NCI-H774 (cell line): ENCODE measurements around the gene OR5K2.

Experiments used
- DNase-seq: peaks from one replicate; lab custom pipeline; 2025; lab: John Stamatoyannopoulos, UW

Gene OR5K2

DNA sequence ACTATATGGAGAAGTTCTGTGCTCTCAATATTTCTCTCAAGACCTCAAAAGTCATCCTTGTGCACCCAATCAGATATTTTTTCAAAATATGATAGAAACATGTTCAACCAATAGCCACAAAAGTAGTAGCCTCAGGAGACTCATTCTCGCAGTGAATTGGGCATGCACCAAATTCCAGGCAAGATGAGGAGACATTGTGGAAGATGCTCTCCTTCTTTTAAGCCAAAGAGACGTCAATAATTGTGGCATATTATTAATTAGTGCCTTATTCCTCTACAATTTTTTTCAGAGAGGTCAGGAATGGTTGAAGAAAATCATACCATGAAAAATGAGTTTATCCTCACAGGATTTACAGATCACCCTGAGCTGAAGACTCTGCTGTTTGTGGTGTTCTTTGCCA is at the start of gene OR5K2:
TSS of gene OR5K2 (plus strand) at position 301 of the 400 bp plus-strand sequence. CDS start at position 301, 0 bp downstream.
- DNase-seq: no peak

DNA sequence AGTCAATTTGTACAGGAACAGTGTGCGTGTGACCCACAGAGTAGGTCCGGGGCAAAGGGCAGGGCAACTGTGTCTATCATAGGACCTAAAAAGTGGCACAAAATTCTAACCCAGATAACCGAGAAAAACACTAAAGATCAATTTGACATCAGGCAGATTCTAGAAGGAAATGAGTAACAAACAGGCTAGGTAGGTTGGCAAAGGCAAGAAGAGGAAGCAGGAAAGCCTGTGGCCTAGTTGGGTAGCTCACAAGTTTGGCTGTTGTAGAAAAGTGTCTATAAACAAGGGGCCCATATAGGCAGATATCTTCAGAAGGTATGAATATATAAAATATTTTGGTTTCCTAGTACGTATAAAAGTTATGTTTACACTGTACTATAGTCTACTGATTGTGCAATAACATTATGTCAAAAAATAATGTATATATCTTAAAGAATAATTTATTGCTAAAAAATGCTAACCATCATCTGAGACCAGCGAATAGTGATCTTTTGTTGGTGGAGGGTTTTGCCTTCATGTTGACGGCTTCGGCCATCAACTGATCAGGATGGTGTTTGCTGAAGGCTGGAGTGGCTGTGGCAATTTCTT is 47.8 kb upstream of the OR5K2 start:
- no peak for DNase-seq

DNA sequence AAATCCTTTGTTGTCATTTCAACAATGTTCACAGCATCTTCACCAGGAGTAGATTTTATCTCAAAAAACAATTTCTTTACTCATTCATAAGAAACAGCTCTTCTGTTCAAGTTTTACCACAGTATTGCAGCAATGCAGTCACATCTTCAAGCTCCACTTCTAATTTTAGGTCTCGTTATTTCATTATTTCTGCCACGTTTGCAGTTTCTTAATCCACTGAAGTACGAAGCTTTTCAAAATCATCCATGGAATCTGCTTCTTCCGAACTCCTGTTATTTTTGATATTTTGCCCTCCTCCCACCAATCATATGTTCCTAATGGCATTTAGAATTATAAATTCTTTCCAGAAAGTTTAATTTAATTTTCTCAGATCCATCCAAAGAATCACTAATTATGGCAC is 47.1 kb upstream of the OR5K2 start:
- no peak for DNase-seq

DNA sequence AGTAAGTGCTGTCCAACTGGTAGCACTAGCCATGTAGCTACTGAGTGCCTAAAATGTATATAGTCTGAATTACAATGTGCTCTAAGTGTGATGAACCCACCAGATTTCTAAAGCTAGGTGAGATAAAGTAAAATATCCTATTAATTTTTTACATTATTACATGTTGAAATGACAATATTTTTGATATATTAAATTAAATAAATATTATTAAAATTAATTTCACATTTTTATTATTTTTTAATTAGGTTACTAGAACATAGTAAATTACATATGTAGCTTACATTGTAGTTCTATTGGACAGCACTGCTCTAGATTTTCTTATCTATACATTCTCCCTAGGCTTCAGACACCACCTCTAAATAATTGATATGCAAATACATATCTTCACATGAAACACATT is 43.7 kb upstream of the OR5K2 start:
- DNase-seq: no peak

DNA sequence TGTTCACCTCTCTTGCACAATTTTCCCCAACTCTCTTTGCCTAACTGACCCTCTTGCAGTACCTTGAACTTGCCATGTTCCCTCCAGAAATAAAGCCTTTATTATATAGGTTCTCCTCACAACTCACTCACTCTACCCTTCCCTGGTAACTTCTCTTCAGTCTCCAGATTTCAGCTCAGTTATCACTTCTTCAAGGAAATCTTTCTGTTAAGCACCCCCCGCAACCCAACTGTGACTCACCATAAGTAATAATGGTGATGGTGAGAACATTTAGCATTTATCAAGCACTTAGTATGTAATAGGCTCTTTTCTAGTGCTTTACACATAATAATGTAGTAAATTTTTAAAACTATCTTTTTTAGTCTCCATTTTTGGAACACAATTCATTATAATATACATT is 42.6 kb upstream of the OR5K2 start:
- no peak for DNase-seq

DNA sequence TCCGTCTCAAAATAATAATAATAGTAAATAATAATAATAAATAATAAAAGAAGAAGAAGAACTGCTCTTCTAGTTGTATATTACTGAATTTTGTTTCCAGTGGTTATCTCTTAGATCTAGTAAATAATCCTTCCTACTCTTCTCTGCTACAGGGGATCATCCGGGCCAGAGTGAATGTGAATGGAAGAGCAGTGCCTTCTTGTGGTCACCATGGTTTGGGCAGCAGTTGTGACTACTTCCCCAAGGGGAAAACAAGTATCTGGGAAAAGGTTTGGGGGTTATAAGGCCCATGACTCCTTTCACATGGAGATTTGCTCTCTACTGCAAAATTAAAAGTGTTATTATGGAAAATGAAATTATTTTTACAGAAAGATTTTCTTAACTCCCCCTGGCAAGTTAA is 39.9 kb upstream of the OR5K2 start:
- no peak for DNase-seq

DNA sequence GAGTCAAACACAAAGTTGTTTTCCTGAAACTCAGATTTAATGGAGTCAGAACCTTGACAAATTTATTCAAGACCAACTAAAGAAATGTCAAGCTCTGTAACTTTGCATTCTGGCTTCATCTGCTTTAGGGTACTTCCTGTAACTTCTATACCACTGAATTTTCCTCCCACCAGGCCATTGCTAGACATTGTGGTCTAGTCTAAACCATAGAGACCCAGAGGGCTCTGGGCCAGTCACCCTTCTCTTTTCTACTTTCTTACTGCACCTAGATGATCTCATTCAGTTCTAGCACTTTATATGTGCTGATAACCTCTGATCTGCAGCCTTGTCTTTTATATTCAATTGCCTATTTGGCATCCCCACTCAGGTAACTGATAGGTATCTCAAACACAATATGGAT is 37.3 kb upstream of the OR5K2 start:
- DNase-seq: no peak

DNA sequence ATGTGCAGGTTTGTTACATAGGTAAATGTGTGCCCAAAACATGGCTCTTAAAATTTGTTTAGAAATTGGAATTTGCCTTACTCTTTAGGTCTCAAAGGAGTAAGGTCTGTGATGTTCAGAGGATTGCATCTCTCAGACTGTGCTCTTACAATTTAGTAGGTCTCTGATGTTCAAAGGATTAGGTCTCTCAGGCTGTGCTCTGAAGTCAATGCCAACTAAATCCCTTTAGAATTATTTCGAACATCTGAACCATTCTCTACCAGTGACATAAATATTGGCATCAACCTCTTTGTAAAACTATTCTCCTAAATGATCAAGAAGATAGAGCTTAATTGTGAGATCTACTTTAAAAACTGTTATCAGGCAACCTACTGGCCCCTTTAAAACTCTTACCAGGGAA is 34.6 kb upstream of the OR5K2 start, which contains the start of gene OR5K1:
TSS of gene OR5K1 (plus strand) at position 301 of the 400 bp plus-strand sequence. CDS start 6,376 bp downstream, outside the sequence.
- no peak for DNase-seq

DNA sequence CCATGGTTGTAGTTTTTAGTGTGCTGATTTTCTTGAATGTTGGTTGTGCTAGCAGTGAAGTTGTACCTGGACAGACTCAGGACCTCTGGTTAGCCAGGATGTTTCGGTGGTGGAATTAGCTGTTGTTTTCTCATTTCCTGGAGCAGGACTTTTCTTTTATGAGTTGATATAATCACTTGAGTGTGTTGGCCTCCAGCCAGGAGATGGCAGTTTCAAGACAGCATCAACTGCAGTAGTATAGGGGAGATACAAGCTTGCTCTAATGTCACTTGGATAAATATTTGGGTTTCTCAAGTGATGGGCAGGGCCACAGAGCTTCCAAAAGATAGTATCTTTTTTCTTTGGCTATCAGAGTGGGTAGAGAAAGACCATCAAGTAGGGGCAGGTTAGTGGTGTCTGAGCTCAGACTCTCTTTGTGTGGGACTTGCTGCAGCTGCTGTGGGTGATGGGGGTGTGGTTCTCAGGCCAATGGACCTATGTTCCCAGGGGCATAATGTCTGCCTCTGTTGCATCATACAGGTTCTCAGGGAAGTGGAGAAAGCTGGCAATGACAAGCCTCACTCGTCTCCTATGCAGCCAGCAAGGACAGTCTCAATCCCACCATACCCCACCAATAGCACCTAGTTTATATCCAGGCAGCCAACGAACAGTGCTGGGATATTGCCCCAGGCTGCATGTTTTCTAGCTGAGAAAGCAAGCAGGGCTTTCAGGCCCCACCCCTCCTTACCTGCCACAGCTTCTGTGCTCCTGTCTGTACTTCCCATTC is 14.6 kb upstream of the OR5K2 start:
- no peak for DNase-seq

DNA sequence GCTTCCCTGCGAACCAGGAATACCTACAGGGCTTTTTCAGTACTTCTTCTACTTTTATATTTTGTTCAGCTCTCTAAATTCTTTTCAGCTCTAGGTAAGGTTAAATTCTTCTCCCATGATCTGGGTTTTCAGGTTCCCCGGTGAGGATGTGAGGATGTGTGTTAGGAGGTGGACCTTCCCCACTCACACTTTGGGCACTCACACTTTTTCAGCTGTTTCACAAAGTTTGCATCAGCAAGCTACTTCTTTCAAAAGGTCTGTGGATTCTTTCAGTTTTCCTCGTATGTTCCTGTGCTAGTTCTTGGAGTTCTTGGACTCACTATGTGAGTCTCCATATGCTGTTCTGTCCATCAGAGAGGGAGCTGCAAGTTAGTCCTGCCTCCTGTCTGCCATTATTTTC is 13.9 kb upstream of the OR5K2 start:
- no peak for DNase-seq

DNA sequence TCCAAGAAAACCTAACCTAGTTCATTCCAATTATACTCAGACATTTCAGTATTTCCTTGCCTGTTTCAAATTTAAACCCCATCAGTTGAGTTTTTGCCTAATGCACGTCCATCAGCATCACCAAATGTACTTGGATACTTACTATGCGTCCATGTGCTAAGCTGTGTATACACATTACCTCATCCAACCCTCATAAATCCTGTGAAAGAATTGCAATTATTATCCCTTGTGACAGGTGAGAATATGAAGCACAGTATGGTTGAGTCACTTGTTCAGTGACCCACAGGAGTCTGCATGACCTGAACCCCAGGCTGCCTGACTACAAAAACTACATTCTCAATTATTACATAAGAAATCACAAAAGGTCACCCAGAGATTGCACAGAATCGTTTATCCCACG is 2.5 kb downstream of the OR5K2 start:
- DNase-seq: peak; percentile 27

DNA sequence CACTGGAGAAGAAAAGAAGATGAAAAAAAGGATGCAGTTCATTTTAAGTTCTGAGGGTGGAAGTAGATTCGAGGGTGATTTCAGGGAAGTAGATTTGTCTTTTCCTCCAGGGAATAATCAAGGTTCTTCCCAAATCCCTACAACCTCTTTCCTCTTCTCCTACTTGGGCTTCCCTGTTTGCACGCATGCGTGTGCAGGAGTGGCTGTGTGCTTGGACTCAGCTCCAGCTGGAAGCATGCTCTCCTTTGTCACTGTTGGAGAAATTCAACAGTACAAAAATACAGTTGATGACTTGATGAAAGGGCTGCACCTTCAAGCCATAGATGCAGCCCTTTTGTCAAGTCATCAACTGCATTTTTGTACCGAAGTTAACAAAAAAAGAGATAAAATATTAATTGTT is 3.8 kb downstream of the OR5K2 start:
- no peak for DNase-seq

DNA sequence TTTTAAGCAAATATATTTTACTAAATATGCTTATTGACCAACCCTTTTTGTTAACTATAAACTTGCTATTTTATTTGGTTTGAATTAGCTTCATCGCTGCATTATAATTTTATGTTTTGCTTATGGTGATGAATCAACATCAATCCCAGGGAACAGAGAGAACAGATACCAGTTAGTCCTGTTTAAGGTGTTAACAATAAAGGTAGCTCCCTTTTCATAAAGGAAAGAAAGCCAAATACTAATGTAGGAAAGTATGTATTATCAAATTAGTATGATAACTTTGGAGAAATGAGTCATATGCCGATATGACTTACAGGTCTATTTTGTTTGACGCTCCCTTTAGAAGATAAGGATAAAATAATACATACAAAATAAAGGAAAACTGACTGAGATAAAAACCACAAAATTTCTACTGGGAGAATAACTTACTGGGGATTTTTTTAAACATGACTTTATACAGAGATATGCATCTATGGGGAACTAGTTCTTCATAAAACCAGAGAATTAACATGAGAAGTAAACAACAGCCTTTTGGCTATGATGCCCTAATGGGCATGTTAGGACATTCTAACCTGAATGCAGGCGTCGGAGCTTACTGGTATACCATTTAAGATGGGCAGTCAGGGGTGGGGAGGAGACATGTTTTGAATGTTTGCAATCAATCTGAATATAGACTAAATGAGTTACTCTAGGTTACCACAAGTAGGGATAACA is 4.5 kb downstream of the OR5K2 start:
- no peak for DNase-seq

DNA sequence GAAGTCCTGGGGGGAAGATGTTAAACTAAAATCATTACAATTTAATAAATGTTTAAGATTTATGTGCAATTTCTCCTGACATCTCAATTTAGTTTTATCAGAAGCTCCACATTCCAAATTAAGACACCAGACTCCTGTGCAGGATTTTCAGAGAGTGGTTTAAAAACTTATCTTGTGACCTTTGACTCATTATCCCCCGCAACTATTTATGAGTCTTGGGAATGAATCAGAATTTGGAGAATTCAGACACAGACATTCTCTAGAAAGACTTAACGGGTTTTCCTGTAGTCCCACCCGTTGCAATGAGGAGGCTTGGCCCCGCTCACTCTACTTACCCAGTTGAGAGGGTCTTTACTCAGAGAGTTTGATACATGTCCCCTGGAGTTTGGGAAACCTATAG is 7.1 kb downstream of the OR5K2 start:
- no peak for DNase-seq

DNA sequence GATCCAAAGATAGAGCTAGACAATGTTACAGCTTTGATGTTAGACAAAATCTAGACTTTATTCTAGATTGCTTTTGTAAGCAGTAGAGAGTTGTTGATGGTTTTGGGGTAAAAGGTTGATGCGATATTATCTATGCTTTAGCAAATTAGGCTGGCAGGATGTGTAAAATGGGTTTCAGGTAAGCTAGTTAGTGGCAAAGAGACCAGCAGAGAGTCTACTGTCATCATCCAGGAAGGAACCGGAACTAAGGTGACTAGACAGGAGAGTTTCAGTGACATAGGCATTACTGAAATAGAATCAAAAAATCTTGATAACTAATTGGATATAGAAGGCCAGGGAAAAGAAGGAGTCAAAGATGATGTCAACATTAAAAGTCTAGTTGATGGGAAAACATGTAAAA is 11.1 kb downstream of the OR5K2 start:
- no peak for DNase-seq

DNA sequence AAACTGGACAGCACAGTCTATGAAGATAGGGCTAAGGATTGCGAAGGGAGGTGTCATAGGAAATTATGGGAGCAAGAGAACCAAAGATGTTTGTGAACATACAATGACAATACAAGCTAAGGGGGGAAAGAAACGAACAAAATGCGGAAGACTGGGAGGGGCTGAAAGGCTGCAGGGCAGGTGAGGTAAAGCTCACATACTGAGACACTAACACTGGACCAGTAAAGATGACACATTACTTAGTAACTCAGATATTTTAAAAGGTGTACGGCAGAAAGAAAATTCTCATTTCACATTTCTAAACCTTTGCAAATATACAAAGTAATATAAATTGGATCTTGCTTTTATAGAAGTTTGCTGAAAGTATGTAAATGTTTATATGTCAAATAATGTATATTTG is 15.1 kb downstream of the OR5K2 start:
- no peak for DNase-seq

DNA sequence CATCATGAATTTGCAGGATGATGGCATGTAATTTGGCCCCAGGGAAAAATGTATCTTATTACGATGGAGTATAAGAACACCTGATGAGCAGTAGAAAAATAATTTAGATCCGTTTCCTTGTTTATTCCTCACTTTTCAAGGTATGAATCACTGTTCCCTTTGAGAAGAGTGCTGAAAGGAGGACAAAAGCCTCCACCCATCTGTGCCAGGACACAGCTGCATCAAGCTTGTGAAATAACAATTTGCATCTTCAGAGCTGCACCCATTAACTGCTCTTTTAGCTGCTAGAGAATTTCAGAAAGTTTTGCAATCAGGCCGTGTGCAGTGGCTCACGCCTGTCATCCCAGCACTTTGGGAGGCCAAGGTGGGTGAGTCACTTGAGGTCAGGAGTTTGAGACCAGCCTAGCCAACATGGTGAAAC is 15.6 kb downstream of the OR5K2 start:
- DNase-seq: no peak

DNA sequence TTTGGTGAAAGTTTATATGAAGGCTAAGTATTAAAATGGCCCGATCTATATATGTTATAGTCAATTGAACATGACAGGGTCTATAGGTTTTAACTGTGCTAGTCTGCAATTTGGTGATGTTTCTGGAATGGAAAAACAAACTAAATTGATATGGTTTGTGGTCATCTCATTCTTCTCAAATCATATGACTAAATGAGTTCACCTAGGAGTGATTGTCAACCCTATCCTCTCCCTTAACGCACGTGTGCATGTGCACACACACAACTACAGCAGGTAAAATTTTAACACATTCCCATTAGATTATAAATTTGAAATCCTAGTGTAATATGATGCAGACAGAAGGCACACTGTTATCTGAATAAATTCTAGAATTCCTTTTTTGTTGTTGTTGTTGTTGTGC is 16.3 kb downstream of the OR5K2 start:
- no peak for DNase-seq

DNA sequence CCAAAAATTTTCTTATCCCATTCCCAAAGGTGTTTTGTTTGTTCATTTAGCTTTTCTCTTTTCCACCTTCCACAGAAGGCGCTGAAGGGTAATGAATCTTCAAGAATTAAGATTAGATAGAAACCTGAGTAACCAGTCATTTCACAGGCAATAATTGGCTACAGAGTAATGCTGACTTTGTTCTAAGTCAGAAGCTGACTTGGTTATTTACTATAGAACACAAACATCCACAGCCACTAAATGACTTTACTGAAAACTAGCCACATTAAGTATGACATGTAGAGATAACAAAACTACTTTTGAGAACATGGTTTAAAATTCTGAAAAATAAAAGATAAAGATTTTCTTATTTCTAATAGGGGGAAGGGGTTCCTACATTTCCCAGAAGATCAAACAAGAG is 17.5 kb downstream of the OR5K2 start:
- no peak for DNase-seq

DNA sequence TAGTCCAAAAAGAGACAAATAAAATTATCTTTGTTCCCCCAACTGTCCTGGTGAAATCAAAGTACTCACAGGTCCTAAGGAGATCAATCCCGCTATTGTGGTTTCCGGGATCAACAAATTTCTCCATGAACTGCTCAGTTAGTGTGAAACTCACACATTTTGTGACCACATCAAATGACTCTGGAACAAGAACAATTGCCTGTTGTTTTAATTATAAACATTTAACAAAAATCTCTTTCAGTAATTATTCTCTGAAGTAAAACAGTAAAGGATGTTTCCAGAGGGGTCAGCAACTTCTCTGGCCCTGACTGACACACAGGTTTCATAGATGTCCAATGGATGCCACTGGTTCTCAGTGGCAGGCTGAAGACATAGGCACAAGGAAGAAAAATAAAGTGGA is 21.3 kb downstream of the OR5K2 start:
- DNase-seq: no peak

DNA sequence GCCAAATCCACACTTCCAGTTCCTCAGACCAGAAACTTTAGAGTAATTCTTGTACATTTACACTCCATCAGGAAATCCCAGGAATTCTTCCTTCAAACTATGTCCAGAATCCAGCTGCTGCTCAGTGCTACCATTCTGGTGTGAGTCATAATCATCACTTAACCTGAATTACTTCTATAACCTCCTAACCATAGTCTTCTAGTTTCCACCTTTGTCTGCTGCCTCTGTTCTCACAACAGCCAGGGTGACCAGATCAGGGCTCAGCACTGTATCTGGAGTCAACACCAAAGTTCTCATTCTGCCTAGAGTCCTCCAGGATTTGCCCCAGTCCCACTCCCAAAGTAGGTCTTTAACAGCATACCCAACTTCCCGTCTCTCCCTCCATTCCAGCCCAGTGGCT is 21.9 kb downstream of the OR5K2 start:
- no peak for DNase-seq

DNA sequence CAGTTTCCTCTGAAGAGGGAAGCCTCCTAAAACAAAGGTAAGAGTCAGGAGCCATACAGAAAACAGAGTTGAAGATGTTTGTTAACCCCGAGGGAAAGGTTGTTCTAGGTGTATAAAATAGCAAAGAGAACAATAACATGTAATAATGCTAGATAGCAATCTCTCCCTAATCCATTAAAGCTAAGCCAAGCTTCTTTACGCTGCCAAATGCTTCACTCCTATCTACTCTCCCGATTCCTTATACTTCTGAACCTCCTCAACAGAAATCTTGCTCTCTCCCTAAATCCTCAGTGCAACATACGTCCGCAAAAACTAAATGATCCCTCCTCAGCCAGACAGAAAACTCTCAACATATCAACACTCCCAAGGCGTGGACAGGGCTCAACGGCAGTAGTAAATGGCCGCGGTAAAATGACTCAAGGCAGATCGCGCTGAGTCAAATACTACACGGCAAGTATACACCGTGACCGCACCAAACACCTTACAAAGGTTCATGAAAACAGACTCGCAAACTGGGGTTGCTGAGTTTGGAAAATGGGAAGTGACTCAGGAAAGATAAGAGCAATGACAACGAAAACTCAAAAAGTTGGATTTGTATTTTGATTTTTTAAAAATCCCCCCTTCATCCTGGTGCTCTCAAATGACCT is 24.5 kb downstream of the OR5K2 start:
- peak; percentile 17 for DNase-seq
